Stimulated activated CD8-positive, alpha-beta memory T cell treated with anti-CD3 and anti-CD28 coated beads, Interleukin-2, amount 100 ng/mL, for 48 hours (primary cell): ENCODE measurements around the gene CT45A8.
"Not testable (repeated sequence)": the region's sequence is repeated elsewhere in the genome, so short reads cannot be mapped to it uniquely, and the experiment has no call there.

Experiments
- DNase-seq, 2 donors: peaks; one replicate each; pipeline ENCODE4 v3.0.0-alpha.2; 2020; ENCODE audit warnings: low read depth in 2 of 2

Gene CT45A8

DNA sequence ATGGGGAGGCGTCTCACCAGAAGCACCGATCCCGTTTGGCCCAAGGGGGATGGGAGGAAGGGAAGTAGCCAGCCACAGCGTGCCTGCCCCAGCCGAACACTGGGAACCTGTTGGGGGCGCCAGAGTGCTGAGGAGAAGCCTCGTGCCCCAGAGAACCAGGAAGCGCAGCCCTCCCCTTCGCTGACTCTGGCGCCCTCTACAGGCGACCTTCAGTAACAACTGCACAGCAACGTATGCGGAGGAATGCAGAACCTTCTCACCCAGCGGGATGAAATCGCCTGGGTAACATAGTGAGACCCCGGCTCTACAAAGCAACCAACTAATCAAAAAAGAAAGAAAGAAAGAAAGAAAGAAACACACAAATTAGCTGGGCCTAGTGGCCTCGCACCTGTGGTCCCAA is at the start of gene CT45A8:
Gene CT45A8, minus strand, starts transcription at position 101 of the 400 bp plus-strand sequence. CDS start 3,755 bp downstream, outside the sequence.
- DNase-seq = not testable (repeated sequence)

DNA sequence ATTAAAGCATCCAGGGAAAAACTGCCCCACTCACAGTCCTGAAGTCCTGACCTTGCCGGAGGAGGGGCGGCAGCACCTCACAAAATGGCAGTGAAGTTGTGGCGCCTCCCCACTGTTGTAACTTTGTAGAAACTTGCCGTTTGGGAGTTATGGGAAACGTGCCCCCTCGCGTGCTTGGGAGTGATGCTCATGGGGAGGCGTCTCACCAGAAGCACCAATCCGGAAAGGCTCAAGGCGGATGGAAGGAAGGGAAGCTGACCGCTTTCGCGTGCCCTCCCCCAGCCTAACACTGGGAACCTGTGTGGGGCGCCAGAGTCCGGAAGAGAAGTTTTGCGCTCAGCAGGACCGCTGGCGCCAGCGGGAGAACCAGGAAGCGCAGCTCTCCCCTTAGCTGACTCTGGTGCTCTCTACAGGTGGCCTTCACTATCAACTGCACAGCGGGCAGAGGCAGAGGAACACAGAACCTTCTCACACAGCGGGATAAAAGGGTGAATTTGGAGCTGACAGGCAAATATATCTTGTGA is 39.0 kb upstream of the CT45A8 start, which contains the start of the genes CT45A10 and SAGE1:
Gene CT45A10, minus strand, starts transcription at position 151 of the 524 bp plus-strand sequence. CDS start 8,100 bp downstream, outside the sequence.
Gene SAGE1, plus strand, starts transcription at position 423 of the 524 bp plus-strand sequence. CDS start 2,527 bp downstream, outside the sequence.
- no peak for DNase-seq

GRCh38 chrX:135892781-135893180 is 38.4 kb upstream of the CT45A8 start:
- DNase-seq = no peak

DNA sequence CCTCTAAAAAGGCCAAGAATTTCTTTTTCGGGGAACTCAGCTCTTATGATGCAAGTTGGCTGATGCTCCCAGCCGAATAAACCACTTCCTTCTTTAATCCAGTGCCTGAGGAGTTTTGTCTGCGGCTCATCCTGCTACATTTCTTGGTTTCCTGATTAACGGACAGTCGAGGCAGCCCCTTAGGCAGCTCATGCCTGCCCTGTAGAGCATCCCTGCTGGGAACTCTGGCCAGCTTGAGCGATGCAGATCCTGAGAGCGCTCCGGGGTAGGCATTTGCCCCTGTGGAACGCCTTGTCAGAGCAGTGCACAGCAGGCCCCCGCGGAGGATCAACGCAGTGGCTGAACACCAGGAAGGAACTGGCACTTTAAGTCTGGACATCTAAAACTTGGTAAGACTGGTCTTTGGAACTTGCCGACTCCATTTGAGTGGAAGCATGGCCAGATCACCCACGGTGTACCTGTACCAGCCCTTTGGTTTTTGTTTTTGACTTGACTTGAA is 35.8 kb upstream of the CT45A8 start:
- DNase-seq = no peak

- DNase-seq = peak; percentile 18 to 43
Measured at GRCh38 chrX:135888976-135889375, 34.6 kb upstream of the CT45A8 start.

DNA sequence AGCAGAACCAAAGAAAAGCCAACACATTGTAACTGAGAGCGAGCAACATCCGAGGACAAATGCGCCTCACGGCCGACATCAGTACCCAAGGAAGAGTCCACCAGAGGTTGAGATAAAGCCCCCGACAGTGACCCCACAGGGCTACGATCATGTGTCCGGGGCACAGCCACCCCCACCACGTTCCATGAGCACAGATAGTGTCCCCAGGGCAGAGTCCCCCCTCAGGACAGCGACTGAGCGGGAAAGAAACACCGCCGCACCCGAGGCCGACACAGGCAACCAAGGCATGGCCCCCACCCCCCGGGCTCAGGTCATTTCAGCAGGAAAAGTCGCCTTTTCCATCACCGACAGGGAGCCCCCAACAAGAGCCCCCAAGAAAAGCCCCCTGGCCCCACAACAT is 33.9 kb upstream of the CT45A8 start:
- DNase-seq = not testable (repeated sequence)

- DNase-seq = not testable (repeated sequence)
Measured at GRCh38 chrX:135882741-135883140, 28.4 kb upstream of the CT45A8 start.

DNA sequence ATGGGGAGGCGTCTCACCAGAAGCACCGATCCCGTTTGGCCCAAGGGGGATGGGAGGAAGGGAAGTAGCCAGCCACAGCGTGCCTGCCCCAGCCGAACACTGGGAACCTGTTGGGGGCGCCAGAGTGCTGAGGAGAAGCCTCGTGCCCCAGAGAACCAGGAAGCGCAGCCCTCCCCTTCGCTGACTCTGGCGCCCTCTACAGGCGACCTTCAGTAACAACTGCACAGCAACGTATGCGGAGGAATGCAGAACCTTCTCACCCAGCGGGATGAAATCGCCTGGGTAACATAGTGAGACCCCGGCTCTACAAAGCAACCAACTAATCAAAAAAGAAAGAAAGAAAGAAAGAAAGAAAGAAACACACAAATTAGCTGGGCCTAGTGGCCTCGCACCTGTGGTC is 17.4 kb upstream of the CT45A8 start, which contains the start of gene CT45A9:
Gene CT45A9, minus strand, starts transcription at position 101 of the 400 bp plus-strand sequence. CDS start 3,751 bp downstream, outside the sequence.
- not testable (repeated sequence) for DNase-seq

GRCh38 chrX:135837180-135837579 is 17.2 kb downstream of the CT45A8 start, which contains the start of gene CT45A7:
Gene CT45A7 (minus strand): TSS chrX:135837280. CDS start chrX:135833533, 3,747 bp downstream.
- DNase-seq = not testable (repeated sequence)

GRCh38 chrX:135819912-135820311 is 34.4 kb downstream of the CT45A8 start, which contains the start of gene CT45A2:
Gene CT45A2 (minus strand): TSS chrX:135820012. CDS start chrX:135816265, 3,747 bp downstream.
- not testable (repeated sequence) for DNase-seq

DNA sequence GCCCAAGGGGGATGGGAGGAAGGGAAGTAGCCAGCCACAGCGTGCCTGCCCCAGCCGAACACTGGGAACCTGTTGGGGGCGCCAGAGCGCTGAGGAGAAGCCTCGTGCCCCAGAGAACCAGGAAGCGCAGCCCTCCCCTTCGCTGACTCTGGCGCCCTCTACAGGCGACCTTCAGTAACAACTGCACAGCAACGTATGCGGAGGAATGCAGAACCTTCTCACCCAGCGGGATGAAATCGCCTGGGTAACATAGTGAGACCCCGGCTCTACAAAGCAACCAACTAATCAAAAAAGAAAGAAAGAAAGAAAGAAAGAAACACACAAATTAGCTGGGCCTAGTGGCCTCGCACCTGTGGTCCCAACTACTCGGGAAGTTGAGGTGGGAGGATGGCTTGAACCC is 51.7 kb downstream of the CT45A8 start, which contains the start of gene CT45A6:
Gene CT45A6, minus strand, starts transcription at position 101 of the 400 bp plus-strand sequence. CDS start 3,794 bp downstream, outside the sequence.
- not testable (repeated sequence) for DNase-seq
